B cell (primary cell): Measurements from ENCODE around the gene PCDHA6. TPM values are rescaled to one million over a fixed set of nuclear protein-coding genes. Genes with fewer than 3 reads are reported as not detected.
"Not testable (repeated sequence)": the region's sequence is repeated elsewhere in the genome, so short reads cannot be mapped to it uniquely, and the experiment has no call there.

Source experiments
- ATAC-seq: fragments of 200-7000 bp; cut with Tn5 transposase; one replicate; pipeline ENCODE4 v1.10.0; 2021; ENCODE audit warnings: low read depth, mild to moderate bottlenecking, moderate number of reproducible peaks, moderate library complexity
- CTCF ChIA-PET: fragments of 350-600 bp; sonication (Branson Sonifier 250); formaldehyde crosslinking; loops from one replicate; lab custom pipeline; 2021; ENCODE audit warnings: antibody characterized with exemption, inconsistent platforms; lab: Charles Lee
- POLR2A ChIA-PET: fragments of 350-600 bp; sonication (Branson Sonifier 250); formaldehyde crosslinking; loops from one replicate; lab custom pipeline; 2021; ENCODE audit warnings: antibody characterized with exemption; lab: Charles Lee
- DNase-seq: peaks from one replicate; pipeline ENCODE4 v3.0.0; 2013
- H2AFZ ChIP-seq: 2 replicates; pipeline ENCODE4 v1.6.1; 2012; ENCODE audit warnings: mild to moderate bottlenecking, low read depth, low read length; ENCODE audit not compliant: insufficient read depth, poor library complexity, severe bottlenecking
- H3K27ac ChIP-seq, 2 donors: 1 replicate in 1 of 2; 2 replicates in 1 of 2; pipeline ENCODE4 v1.5.1; 2012 to 2013; ENCODE audit warnings: low read length in 2 of 2, mild to moderate bottlenecking in 2 of 2, moderate library complexity in 1 of 2
- H3K27me3 ChIP-seq, 4 experiments: fragments of 200-600 bp in 1 of 4; sonication (generic) in 1 of 4; replicated peaks in 1 of 4; 1 replicate in 2 of 4; 2 replicates in 2 of 4; pipeline versions ENCODE4 v1.6.1 to v1.7.0; 2013 to 2016; ENCODE audit warnings: low read length in 3 of 4, mild to moderate bottlenecking in 2 of 4, mixed read lengths in 1 of 4, moderate library complexity in 1 of 4; ENCODE audit not compliant: insufficient read depth in 4 of 4, control insufficient read depth in 3 of 4; ENCODE audit errors: control extremely low read depth in 1 of 4
- H3K36me3 ChIP-seq, 2 experiments: replicated peaks in 1 of 2; 1 replicate in 1 of 2; 2 replicates in 1 of 2; pipeline versions ENCODE4 v1.6.1 to v1.7.1; 2013; ENCODE audit warnings: low read length in 1 of 2; ENCODE audit not compliant: insufficient read depth in 2 of 2, control insufficient read depth in 1 of 2; ENCODE audit errors: control extremely low read depth in 1 of 2, extremely low read depth in 1 of 2
- H3K4me1 ChIP-seq, 2 donors: fragments of 200-600 bp in 1 of 2; sonication (generic) in 1 of 2; 1 replicate in 1 of 2; 2 replicates in 1 of 2; pipeline versions ENCODE4 v1.5.1 to v1.6.1; 2013 to 2017; ENCODE audit warnings: low read length in 2 of 2; ENCODE audit not compliant: control insufficient read depth in 2 of 2, insufficient read depth in 2 of 2
- H3K4me2 ChIP-seq: replicated peaks from 2 replicates; pipeline ENCODE3; 2012; ENCODE audit warnings: mild to moderate bottlenecking, low read depth, low read length; ENCODE audit not compliant: poor library complexity, severe bottlenecking
- H3K4me3 ChIP-seq, 5 experiments: fragments of 200-600 bp in 1 of 5; sonication (generic) in 1 of 5; 1 replicate in 3 of 5; 2 replicates in 2 of 5; pipeline versions ENCODE4 v1.5.1 to v1.7.0; 2011 to 2016; ENCODE audit warnings: low read length in 4 of 5, mild to moderate bottlenecking in 4 of 5, low read depth in 2 of 5, control low read depth in 1 of 5, moderate library complexity in 1 of 5; ENCODE audit not compliant: insufficient read depth in 1 of 5; ENCODE audit errors: control extremely low read depth in 1 of 5, extremely low read depth in 1 of 5
- H3K79me2 ChIP-seq: fragments of 200-600 bp; sonication (generic); one replicate; pipeline ENCODE4 v1.6.0; 2016; ENCODE audit warnings: low read length; ENCODE audit not compliant: control insufficient read depth, insufficient read depth
- H3K9ac ChIP-seq: fragments of 200-600 bp; sonication (generic); 2 replicates; pipeline ENCODE4 v1.6.1; 2017; ENCODE audit warnings: mild to moderate bottlenecking, low read length, moderate library complexity
- H3K9me3 ChIP-seq, 3 donors: one replicate each; pipeline versions ENCODE4 v1.6.1 to v1.7.1; 2013; ENCODE audit warnings: low read length in 2 of 3; ENCODE audit not compliant: control insufficient read depth in 2 of 3, insufficient read depth in 1 of 3; ENCODE audit errors: control extremely low read depth in 1 of 3
- H4K20me1 ChIP-seq: 2 replicates; pipeline ENCODE4 v1.6.0; 2012; ENCODE audit warnings: mild to moderate bottlenecking, low read length; ENCODE audit not compliant: insufficient read depth, control insufficient read depth, poor library complexity, severe bottlenecking
- H3K27ac Mint-ChIP-seq: one replicate; pipeline ENCODE4 v1.8.0; 2021; ENCODE audit warnings: mixed read lengths
- H3K27me3 Mint-ChIP-seq: one replicate; pipeline ENCODE4 v1.8.0; 2021; ENCODE audit warnings: mixed read lengths
- H3K4me1 Mint-ChIP-seq: one replicate; pipeline ENCODE4 v1.8.0; 2021; ENCODE audit warnings: mixed read lengths
- H3K4me3 Mint-ChIP-seq: one replicate; pipeline ENCODE4 v1.8.0; 2021; ENCODE audit warnings: mixed read lengths
- H3K9me3 Mint-ChIP-seq: one replicate; pipeline ENCODE4 v1.8.0; 2022; ENCODE audit warnings: mixed read lengths; ENCODE audit not compliant: insufficient read depth
- EZH2 ChIP-seq: IDR thresholded peaks from 2 replicates; pipeline ENCODE4 v1.6.1; 2012; ENCODE audit warnings: borderline replicate concordance, low read depth, mild to moderate bottlenecking, moderate library complexity, low read length; ENCODE audit not compliant: insufficient read depth, poor library complexity, severe bottlenecking
- WGBS: methylation state at CpG from one replicate; pipeline ENCODE4 v1.1.5; 2013; ENCODE audit warnings: missing lambda C conversion rate; ENCODE audit not compliant: insufficient coverage; 5-methylcytosine and 5-hydroxymethylcytosine counted together
- intact Hi-C: fragments of 100-400 bp; cut with micrococcal nuclease; formaldehyde crosslinking; loops from one replicate; pipeline ENCODE4 v1.10.0; 2022
- polyA plus RNA-seq: library from polyadenylated mRNA; depleted of rRNA; stranded (reverse); fragments of >200 nt; gene quantifications from 2 replicates; pipeline ENCODE4 v1.2.3, GENCODE V29; 2012
- total RNA-seq, 2 donors: library from RNA; stranded (reverse); fragments of 120-200 nt in 1 of 2; gene quantifications; 1 replicate in 1 of 2; 2 replicates in 1 of 2; pipeline versions ENCODE4 v1.2.3 to v1.2.4, GENCODE V29; 2013 to 2022
- TF ChIP-seq, protein P1 (sequence below): fragments of 200-600 bp; IDR thresholded peaks from one replicate; pipeline ENCODE4 v1.8.0; 2022; ENCODE audit warnings: antibody characterized with exemption, mild to moderate bottlenecking

PCDHA6 gene
- total and polyA plus RNA-seq, 2 donors (not counting 1 experiment from before 2014, with no cell fraction given): not detected

DNA sequence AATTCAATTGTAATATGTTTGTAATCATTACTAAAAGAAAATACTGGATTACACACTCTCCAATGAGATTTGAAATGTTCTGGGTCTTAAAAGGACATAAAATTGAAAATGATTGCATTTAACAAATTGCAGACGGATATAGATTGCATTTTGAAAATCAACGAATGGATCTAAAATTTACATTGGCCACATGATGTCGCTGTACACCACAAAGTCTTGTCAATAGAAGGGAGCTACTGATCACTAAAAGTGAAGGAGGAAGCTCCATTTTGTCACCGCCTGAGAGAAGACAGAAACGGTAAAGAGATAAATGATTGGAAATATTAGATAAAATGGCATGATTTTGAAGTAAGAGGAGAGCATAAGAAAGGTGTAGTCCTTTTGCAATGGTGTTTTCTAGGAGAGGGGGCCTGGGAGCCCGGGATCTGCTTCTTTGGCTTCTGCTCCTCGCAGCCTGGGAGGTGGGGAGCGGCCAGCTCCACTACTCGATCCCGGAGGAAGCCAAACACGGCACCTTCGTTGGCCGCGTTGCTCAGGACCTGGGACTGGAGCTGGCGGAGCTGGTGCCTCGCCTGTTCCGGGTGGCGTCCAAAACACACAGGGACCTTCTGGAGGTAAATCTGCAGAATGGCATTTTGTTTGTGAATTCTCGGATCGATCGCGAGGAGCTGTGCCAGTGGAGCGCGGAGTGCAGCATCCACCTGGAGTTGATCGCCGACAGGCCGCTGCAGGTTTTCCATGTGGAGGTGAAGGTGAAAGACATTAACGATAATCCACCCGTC, 41.7 kb upstream of the PCDHA6 start, which contains the start of gene PCDHA1:
Gene PCDHA1 (plus strand): TSS at position 236 of the 782 bp plus-strand sequence.
- H3K27me3 ChIP-seq: peaks cover 0 to 20% (median 5%) of the 10 kb centered on the region in 4 experiments
- ChIA-PET CTCF (no interaction called here), POLR2A (no interaction called here)
- H3K4me2 ChIP-seq: no peak within 1 kb of the TSS
- 38% methylated on average over 26 of the region's 29 CpGs for WGBS
- no peak within 1 kb of the TSS for H3K27ac ChIP-seq
- H3K27ac Mint-ChIP-seq: no peak within 1 kb of the TSS
- H3K4me3 Mint-ChIP-seq: no peak within 1 kb of the TSS
- H4K20me1 ChIP-seq: no peaks in the 10 kb centered on the region
- no peak within 1 kb of the TSS for H2AFZ ChIP-seq
- H3K4me1 Mint-ChIP-seq: no peaks in the 10 kb centered on the region
- no peak for DNase-seq
- no peak for ATAC-seq
- H3K36me3 ChIP-seq: no peaks in the 10 kb centered on the region
- H3K4me3 ChIP-seq: no peak within 1 kb of the TSS
- H3K9me3 ChIP-seq: peaks cover 6 to 47% (median 41%) of the 10 kb centered on the region in 3 donors
- peaks cover 19% of the 10 kb centered on the region for H3K27me3 Mint-ChIP-seq
- no peak within 1 kb of the TSS for H3K9ac ChIP-seq
- no peaks in the 10 kb centered on the region for H3K4me1 ChIP-seq
- intact Hi-C loops: no loop called here
- H3K9me3 Mint-ChIP-seq: peaks cover 14% of the 10 kb centered on the region
- H3K79me2 ChIP-seq: no peaks in the 10 kb centered on the region
- TF ChIP-seq EZH2: no peak
- TF ChIP-seq, protein P1, sequence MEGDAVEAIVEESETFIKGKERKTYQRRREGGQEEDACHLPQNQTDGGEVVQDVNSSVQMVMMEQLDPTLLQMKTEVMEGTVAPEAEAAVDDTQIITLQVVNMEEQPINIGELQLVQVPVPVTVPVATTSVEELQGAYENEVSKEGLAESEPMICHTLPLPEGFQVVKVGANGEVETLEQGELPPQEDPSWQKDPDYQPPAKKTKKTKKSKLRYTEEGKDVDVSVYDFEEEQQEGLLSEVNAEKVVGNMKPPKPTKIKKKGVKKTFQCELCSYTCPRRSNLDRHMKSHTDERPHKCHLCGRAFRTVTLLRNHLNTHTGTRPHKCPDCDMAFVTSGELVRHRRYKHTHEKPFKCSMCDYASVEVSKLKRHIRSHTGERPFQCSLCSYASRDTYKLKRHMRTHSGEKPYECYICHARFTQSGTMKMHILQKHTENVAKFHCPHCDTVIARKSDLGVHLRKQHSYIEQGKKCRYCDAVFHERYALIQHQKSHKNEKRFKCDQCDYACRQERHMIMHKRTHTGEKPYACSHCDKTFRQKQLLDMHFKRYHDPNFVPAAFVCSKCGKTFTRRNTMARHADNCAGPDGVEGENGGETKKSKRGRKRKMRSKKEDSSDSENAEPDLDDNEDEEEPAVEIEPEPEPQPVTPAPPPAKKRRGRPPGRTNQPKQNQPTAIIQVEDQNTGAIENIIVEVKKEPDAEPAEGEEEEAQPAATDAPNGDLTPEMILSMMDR: no peak

DNA sequence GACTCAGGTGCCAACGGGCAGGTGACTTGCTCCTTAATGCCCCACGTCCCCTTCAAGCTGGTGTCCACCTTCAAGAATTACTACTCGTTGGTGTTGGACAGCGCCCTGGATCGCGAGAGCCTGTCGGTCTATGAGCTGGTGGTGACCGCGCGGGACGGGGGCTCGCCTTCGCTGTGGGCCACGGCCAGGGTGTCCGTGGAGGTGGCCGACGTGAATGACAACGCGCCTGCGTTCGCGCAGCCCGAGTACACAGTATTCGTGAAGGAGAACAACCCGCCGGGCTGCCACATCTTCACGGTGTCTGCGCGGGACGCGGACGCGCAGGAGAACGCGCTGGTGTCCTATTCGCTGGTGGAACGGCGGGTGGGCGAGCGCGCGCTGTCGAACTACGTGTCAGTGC, 40.3 kb upstream of the PCDHA6 start:
- WGBS: 63% methylated on average over 44 of the region's 44 CpGs
- H3K36me3 ChIP-seq, H3K79me2 ChIP-seq, H3K9ac ChIP-seq, H3K27ac Mint-ChIP-seq, H2AFZ ChIP-seq, intact Hi-C loops, H3K4me1 ChIP-seq, H3K4me3 ChIP-seq, DNase-seq, CTCF ChIA-PET, H3K27ac ChIP-seq, H3K4me1 Mint-ChIP-seq, H3K4me2 ChIP-seq, H3K4me3 Mint-ChIP-seq, POLR2A ChIA-PET, ATAC-seq, H4K20me1 ChIP-seq: not testable (repeated sequence)
- peaks cover 0 to 20% (median 5%) of the 10 kb centered on the region in 4 experiments for H3K27me3 ChIP-seq
- Mint-ChIP-seq H3K27me3 (peaks cover 29% of the 10 kb centered on the region), H3K9me3 (peaks cover 14% of the 10 kb centered on the region)
- peaks cover 3 to 44% (median 33%) of the 10 kb centered on the region in 3 donors for H3K9me3 ChIP-seq

DNA sequence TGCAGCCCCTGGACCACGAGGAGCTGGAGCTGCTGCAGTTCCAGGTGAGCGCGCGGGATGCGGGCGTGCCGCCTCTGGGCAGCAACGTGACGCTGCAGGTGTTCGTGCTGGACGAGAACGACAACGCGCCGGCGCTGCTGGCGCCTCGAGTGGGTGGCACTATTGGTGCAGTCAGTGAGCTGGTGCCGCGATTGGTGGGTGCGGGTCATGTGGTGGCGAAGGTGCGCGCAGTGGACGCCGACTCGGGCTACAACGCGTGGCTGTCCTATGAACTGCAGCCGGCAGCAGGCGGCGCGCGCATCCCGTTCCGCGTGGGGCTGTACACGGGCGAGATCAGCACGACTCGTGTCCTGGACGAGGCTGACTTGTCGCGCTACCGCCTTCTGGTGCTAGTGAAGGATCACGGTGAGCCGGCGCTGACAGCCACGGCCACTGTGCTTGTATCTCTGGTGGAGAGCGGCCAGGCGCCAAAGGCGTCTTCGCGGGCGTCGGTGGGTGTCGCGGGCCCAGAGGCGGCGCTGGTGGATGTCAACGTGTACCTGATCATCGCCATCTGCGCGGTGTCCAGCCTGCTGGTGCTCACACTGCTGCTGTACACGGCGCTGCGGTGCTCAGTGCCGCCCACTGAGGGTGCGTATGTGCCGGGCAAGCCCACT, 39.8 kb upstream of the PCDHA6 start:
- H3K4me1 Mint-ChIP-seq, H3K27ac Mint-ChIP-seq, H4K20me1 ChIP-seq, H3K4me1 ChIP-seq, H2AFZ ChIP-seq, ATAC-seq, H3K4me2 ChIP-seq, H3K4me3 Mint-ChIP-seq, intact Hi-C loops, H3K4me3 ChIP-seq, CTCF ChIA-PET, H3K36me3 ChIP-seq, DNase-seq, H3K27ac ChIP-seq, H3K79me2 ChIP-seq, H3K9ac ChIP-seq, POLR2A ChIA-PET: not testable (repeated sequence)
- peaks cover 0 to 19% (median 7%) of the 10 kb centered on the region in 4 experiments for H3K27me3 ChIP-seq
- 55% methylated on average over 70 of the region's 70 CpGs for WGBS
- H3K9me3 Mint-ChIP-seq: peaks cover 12% of the 10 kb centered on the region
- H3K27me3 Mint-ChIP-seq: peaks cover 27% of the 10 kb centered on the region
- peaks cover 3 to 40% (median 32%) of the 10 kb centered on the region in 3 donors for H3K9me3 ChIP-seq
